ELF-1 (cell line): ENCODE measurements around the gene TIMM17A.
"Not testable (repeated sequence)": the region's sequence is repeated elsewhere in the genome, so short reads cannot be mapped to it uniquely, and the experiment has no call there.

ENCODE experiments used
- DNase-seq: peaks from one replicate; pipeline ENCODE4 v3.0.0-alpha.2; 2016; ENCODE audit warnings: low read depth, low spot score

Gene TIMM17A

GRCh38 chr1:202014915-202015661 lies 59.8 kb downstream of the TIMM17A start:
- DNase-seq, result no peak

GRCh38 chr1:202015662-202015937 lies 60.3 kb downstream of the TIMM17A start:
- DNase-seq, result no peak

GRCh38 chr1:202016022-202016810 lies 60.9 kb downstream of the TIMM17A start:
- no peak for DNase-seq

GRCh38 chr1:202016811-202017748 lies 61.8 kb downstream of the TIMM17A start:
- DNase-seq, result no peak

DNA sequence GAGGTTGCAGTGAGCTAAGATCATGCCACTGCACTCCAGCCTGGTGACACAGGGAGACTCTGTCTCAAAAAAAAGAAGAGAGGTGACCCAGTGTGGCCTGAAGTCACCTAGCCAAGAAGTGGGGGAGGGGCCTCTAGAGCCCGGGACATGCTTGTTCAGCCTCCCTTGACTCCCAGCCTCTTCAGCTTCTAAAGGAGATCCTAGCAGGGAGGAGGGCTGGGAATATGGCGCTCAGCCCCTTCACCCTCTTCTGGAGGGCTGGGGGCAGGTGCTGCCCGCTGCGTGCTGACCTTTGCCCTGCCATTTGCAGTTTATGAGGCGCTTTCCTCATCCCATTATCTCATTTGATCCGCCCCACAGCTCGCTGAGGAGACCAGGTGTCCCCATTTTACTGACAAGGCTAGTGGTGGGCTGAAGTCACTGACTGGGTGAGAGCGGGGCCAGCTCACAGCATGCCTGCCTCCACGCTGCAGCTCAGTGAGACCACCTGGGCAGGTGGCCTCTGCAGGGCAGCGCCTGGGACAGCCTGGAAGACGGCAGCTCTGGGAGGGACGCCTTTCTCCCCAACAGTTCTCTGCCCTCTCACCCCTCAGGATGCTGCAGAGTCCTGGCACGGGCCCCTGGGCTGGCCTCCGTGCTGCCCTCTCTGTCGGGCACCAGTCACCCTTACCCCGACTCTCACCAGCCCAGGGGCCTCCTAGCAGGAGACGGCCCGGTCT lies 62.6 kb downstream of the TIMM17A start:
- DNase-seq, result peak; percentile 45

DNA sequence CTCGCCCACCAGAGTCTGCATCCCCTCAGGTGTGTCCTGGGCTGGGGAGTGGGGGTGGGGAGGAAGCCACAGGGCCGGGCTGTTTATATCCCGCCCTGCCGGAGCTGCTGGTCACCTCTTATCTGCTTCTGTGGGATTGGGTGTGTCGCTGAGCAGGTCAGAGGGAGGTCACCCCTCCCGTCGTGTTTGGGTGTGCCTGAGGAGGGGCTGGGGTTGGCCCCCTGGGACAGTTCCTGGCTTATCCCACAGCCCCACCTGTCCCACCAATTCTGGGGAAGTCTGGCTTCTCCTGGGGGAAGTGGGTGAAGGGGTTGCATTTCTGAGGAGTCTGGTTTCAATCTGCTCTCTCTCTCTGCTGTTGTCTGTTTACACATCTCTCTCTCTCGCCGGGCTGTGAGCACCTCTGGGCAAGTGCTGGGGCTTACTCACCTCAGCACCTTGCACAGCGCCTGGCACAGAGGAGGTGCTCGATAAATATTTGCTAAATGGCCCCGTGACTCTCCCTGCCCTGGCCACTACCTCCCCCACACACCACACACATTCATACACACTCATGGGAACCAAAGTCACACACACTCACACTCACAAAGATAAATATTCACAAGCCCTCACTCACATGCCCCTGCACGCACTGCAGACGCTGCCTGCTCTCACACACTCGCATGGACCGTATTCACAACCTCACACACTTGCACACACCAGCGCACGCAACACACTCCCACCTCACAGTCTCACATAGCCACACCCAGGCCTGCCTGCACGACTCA lies 63.3 kb downstream of the TIMM17A start:
- DNase-seq, result peak; percentile 87

DNA sequence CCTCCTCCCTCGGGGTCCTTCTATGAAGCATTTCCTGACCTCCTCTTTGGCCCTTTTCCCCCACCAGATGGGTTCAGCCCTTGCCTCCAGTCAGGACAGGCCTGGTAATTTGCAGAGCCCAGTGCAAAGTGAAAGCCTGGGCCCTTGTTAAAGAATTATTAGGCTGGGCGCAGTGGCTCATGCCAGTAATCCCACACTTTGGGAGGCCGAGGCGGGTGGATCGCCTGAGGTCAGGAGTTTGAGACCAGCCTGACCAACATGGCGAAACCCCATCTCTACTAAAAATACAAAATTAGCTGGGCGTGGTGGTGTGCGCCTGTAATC lies 63.9 kb downstream of the TIMM17A start:
- not testable (repeated sequence) for DNase-seq
